Activated CD4-positive, alpha-beta T cell treated with anti-CD3 and anti-CD28 coated beads, Interleukin-2, amount 10 ng/mL, durations not matched to agents 24 days and 14 days (primary cell): ENCODE measurements around the gene SYNJ2. TPM values are rescaled to one million over a fixed set of nuclear protein-coding genes. Genes with fewer than 3 reads are reported as not detected.

Source experiments
- DNase-seq: peaks from one replicate; pipeline ENCODE4 v3.0.0; 2022
- H3K27ac Mint-ChIP-seq: one replicate; pipeline ENCODE4 v1.8.0; 2022; ENCODE audit warnings: mild to moderate bottlenecking, mixed read lengths
- H3K27me3 Mint-ChIP-seq: one replicate; pipeline ENCODE4 v1.8.0; 2022; ENCODE audit warnings: mixed read lengths
- H3K36me3 Mint-ChIP-seq: one replicate; pipeline ENCODE4 v1.8.0; 2022; ENCODE audit warnings: low read depth, mild to moderate bottlenecking, mixed read lengths
- H3K4me1 Mint-ChIP-seq: one replicate; pipeline ENCODE4 v1.8.0; 2021; ENCODE audit warnings: mixed read lengths
- H3K4me3 Mint-ChIP-seq: one replicate; pipeline ENCODE4 v1.8.0; 2022; ENCODE audit warnings: mild to moderate bottlenecking, moderate library complexity, mixed read lengths
- H3K9me3 Mint-ChIP-seq: one replicate; pipeline ENCODE4 v1.8.0; 2021; ENCODE audit warnings: mixed read lengths
- intact Hi-C: fragments of 100-400 bp; cut with micrococcal nuclease; formaldehyde crosslinking; loops from one replicate; pipeline ENCODE4 v1.15.1; 2023
- total RNA-seq: library from RNA; stranded (reverse); gene quantifications from 2 replicates; pipeline ENCODE4 v1.2.3, GENCODE V29; 2022

SYNJ2 gene
- total RNA-seq, 1 donor from 2014 or later = 22.2 TPM

DNA sequence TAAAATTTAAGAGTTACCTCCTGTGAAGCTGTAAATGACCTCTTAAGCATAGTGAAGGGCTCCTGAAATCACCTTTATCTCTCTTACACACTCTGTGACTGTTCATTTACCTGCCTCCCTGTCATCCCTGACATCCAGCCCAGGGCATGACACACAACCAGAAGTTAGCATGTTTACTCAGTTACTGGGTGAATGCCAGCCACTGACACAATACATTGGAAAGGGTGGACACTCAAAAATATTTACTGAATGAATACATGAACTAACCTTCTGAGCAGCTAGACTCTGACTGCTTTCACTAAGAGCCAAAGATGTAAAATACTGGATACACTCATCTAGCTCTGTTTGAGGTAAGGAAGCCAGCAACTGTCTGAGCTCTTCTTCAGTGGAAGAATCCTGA, 161.1 kb downstream of the SYNJ2 start:
- no peak for DNase-seq
- intact Hi-C loops = no loop called here
- Mint-ChIP-seq H3K27ac (no peak overlapping the region), H3K36me3 (peaks cover 31% of the 10 kb centered on the region), H3K9me3 (no peaks in the 10 kb centered on the region), H3K4me3 (no peak overlapping the region), H3K4me1 (peaks cover 3% of the 10 kb centered on the region), H3K27me3 (no peaks in the 10 kb centered on the region)

- intact Hi-C loops = no loop called here
- Mint-ChIP-seq H3K4me1 (no peaks in the 10 kb centered on the region), H3K27me3 (no peaks in the 10 kb centered on the region), H3K36me3 (peaks cover 34% of the 10 kb centered on the region), H3K27ac (no peak overlapping the region), H3K9me3 (no peaks in the 10 kb centered on the region), H3K4me3 (no peak overlapping the region)
- no peak for DNase-seq
Observed at GRCh38 chr6:158143700-158144099, 162.0 kb downstream of the SYNJ2 start.

Other genes with a start within 250 kb of the SYNJ2 start
- gene SNX9, start 158.6 kb upstream of the SYNJ2 start, total RNA-seq = 33.7 and 34.0 TPM in 2 replicates
- gene SERAC1, start 186.4 kb downstream of the SYNJ2 start, total RNA-seq = 4.6 and 5.4 TPM in 2 replicates
- 25.4 and 25.6 TPM in 2 replicates for gene GTF2H5, start 186.5 kb downstream of the SYNJ2 start, total RNA-seq